D341Med (cell line): ENCODE measurements around the gene DBN1.

Experiments
- DNase-seq: peaks from one replicate; pipeline ENCODE4 v3.0.0; 2012; ENCODE audit warnings: low spot score

The DBN1 gene

GRCh38 chr5:177443144-177443983, 30.1 kb downstream of the DBN1 start:
- no peak for DNase-seq

- no peak for DNase-seq
Measured at GRCh38 chr5:177442066-177442826, 31.2 kb downstream of the DBN1 start.

DNA sequence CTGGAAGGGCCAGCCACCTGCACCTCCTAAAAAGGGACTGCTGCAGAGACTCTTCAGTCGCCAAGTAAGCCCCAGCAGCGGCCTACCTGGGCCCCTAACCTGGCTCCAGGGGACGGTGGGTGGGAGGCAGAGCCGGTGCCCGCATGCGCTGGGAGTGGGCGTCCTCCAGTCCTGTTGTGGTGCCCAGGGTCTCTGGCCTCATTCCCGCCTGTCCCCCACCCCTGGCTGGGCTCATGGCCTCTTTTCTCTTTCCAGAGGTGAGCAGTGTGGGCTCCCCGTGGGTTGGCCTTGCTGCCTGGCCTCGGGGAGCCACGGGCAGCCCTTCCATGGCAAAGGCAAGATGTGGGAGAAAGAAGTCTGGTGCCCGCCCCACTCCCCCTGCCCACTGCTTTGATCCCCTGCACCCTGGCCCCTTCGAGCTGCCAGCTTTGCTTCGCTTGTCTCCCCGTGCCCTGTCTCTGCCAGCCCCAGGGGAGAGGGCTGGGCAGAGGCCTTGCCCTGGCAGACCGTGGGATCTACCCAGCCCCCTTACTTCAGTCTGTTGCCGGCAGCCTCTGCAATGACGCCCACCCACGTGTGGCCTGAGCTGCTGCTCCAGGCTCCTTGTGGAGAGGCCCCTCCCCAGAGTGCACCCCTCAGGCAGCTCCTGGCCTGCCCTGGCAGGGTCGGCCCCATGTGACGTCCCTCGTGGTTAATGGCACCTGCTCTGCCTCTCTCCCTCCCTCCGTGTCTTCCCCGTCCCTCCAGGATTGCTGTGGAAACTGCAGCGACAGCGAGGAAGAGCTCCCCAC, 32.2 kb downstream of the DBN1 start:
- DNase-seq = no peak

DNA sequence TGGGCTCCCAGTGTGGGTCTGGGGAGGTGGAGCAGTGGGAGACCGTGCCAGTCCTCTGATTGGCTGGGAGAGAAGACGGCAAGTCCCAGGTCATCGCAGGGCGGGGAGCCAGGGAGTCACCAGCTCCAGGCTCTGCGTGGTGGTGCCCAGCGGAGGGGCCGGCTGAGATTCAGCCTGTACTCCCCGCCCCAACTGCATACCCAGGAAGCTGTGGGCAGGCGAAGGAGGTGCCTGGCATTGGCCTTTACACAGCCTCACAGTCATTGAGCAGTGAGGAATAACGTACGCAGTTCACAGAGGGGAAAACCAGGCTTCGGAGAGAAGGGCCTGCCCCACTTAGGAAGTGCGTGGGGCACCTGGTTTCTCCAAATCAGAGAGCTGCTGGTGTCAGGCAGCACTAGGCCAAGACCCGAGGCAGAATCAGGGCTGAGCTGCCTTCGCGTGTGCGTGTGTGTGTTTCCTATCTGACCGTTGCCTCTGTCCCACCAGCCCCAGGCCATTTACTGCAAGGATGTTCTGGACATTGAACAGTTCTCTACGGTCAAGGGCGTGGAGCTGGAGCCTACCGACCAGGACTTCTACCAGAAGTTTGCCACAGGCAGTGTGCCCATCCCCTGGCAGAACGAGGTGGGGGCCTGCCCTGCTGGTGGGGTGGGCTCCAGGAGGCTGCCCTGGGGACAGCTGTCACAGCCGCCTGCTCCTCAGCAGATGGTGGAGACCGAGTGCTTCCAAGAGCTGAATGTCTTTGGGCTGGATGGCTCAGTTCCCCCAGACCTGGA, 33.0 kb downstream of the DBN1 start:
- no peak for DNase-seq

DNA sequence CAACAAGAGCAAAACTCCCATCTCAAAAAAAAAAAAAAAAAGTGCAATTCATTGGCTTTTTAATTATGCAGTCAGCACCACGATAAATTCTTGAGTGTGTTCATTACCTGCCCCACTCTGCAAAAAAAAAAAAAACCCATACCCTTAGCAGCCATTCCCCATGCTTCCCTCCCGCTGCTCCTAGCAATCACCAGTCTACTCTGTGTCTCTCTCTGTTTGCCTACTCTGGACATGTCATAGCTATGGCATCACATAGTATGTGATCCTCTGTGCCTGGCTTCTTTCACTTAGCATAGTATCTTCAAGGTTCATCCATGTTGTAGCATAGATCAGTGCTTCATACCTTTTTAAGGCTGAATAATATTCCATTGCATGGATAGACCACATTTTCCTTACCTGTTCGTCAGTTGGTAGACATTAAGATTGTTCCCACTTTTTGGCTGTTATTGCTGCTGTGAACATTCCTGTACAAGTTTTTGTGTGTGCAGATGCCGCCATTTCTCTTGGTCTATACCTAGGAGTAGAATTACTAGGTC, 33.8 kb downstream of the DBN1 start:
- no peak for DNase-seq

DNA sequence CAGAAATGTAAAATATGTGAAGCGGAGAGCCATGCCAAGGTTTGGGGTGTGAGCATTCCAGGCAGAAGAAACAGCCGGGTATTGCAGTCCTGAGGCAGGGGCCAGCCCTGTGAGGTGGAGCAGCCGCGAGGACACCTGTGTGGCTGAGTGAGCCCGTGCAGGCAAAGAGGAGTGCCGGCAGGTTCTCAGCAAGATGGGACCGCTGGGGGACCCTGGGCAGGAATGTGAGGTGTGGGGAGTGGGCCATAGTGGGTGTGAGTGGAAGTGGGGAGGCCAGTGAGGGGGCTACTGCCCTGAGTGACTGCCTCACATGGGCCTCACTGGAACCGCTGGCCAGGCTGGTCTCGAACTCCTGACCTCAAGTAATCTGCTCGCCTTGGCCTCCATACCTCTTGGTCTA, 35.0 kb downstream of the DBN1 start:
- no peak for DNase-seq

- no peak for DNase-seq
Measured at GRCh38 chr5:177437623-177438022, 35.8 kb downstream of the DBN1 start.

- DNase-seq = no peak
Measured at GRCh38 chr5:177435847-177436536, 37.4 kb downstream of the DBN1 start.

DNA sequence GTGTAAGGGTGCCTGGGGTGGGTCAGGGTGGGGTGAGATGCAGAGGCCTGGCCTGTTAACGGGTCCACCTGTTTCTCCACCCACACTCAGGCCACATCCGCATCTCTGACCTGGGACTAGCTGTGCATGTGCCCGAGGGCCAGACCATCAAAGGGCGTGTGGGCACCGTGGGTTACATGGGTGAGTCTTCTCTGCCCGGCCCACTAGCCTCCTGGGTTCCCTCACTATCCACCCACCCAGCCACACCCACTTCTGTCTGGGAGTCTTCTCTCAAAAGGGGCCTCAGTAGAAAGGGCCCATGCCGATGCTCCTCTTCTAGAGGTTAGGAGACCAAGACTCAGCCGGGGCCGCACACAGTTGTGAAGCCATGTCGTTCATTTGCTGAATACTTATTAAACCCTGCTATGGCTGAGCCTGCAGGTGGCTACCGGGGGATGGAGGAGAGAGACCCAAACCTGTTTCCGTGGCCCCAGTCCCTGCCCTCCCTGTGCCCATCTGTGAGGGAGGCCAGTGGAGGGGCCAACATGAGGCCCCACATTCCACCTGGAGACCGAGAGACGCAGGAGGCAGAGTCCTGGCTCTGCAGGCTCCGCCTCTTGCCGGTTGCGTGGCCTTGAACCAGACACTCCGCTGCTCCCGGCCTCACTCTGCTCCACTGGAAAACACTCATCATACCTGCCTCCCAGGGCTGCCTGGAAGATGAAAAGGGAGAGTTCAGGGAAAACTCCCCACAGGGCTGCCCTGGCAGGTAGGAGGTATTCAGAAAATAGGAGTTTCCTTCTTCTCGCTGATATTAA, 38.3 kb downstream of the DBN1 start:
- no peak for DNase-seq

DNA sequence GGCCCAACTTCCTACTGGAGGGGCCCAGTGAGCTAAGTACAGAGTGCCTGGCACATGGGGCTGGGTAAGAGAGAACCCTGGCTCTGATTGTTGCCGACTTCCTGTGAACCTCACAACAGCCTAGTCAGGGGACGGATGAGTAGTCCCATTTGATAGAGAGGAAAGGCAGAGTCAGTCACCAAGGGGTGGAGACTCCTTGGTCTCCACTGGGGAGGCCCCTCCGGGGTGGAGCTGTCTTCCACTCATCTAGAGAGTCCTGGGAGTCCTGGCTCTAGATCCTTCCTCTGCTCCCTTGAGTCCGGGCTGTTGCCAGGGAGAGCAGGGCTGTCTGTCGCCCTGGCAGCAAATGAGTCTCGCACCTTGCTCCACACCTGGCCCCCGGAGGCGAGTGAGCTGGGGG, 39.0 kb downstream of the DBN1 start:
- DNase-seq = no peak

- DNase-seq = no peak
Measured at GRCh38 chr5:177433658-177434217, 39.7 kb downstream of the DBN1 start.

GRCh38 chr5:177432839-177433657, 40.4 kb downstream of the DBN1 start:
- no peak for DNase-seq

DNA sequence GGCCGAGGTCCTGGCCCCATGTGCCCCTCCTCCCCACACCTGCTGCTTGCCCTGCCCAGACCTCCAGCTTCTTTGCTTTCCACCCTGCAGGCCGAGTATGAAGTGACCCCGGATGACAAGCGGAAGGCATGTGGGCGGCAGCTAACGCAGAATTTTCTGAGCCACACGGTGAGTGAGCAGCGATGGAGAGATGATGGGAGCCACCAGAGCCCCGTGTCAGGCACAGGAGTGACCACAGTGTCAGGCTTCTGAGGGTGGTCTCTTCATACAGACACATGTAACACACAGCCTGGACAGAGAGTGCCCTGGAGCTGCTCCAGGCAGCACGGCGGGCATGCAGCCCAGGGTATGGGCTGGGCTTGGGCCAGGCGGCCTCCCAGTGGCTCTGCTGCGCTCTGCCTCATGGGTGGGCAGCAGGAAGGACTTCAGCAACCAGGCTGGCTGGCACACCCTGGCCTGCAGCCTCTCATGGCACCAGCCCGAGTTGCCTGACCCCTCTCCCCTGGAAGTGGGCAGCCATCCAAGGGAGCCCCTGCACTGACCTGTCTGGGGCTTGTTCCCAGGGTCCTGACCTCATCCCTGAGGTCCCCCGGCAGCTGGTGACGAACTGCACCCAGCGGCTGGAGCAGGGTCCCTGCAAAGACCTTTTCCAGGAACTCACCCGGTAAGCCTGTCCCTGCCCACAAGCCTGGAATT, 41.1 kb downstream of the DBN1 start:
- DNase-seq = no peak

- DNase-seq = no peak
Measured at GRCh38 chr5:177431317-177432142, 41.9 kb downstream of the DBN1 start.

- no peak for DNase-seq
Measured at GRCh38 chr5:177430972-177431316, 42.5 kb downstream of the DBN1 start.

GRCh38 chr5:177430140-177430951, 43.1 kb downstream of the DBN1 start:
- DNase-seq = no peak
